GM23338 (cell line): ENCODE measurements around the gene ALG5. TPM values are rescaled to one million over a fixed set of nuclear protein-coding genes. Genes with fewer than 3 reads are reported as not detected.

ENCODE experiments used
- ATAC-seq: fragments of 200-7000 bp; cut with Tn5 transposase; 3 replicates; pipeline ENCODE4 v1.9.1; 2020
- DNase-seq: peaks from one replicate; pipeline ENCODE4 v3.0.0-alpha.2; 2015; ENCODE audit warnings: low spot score
- H2AFZ ChIP-seq: fragments of 200-600 bp; sonication (generic); 2 replicates; pipeline ENCODE4 v1.8.0; 2016; ENCODE audit warnings: antibody characterized with exemption, mild to moderate bottlenecking, moderate library complexity
- H3F3A ChIP-seq: fragments of 200-600 bp; sonication (generic); replicated peaks from 2 replicates; pipeline ENCODE4 v1.8.0; 2017; ENCODE audit warnings: antibody characterized with exemption, mixed run types, low read depth
- H3K27ac ChIP-seq: fragments of 200-600 bp; sonication (generic); 2 replicates; pipeline ENCODE4 v1.6.1; 2016; ENCODE audit warnings: low read depth
- H3K27me3 ChIP-seq: fragments of 200-600 bp; sonication (generic); 2 replicates; pipeline ENCODE4 v1.8.0; 2016; ENCODE audit warnings: mild to moderate bottlenecking, mixed run types, moderate library complexity; ENCODE audit not compliant: insufficient read depth
- H3K36me3 ChIP-seq: fragments of 200-600 bp; sonication (generic); 2 replicates; pipeline ENCODE4 v1.8.0; 2016; ENCODE audit warnings: mild to moderate bottlenecking; ENCODE audit not compliant: insufficient read depth
- H3K4me1 ChIP-seq: fragments of 200-600 bp; sonication (generic); 2 replicates; pipeline ENCODE4 v1.8.0; 2016; ENCODE audit warnings: mild to moderate bottlenecking, moderate library complexity; ENCODE audit not compliant: insufficient read depth
- H3K4me2 ChIP-seq: fragments of 200-600 bp; sonication (generic); 2 replicates; pipeline ENCODE4 v1.7.1; 2017; ENCODE audit warnings: mixed run types
- H3K4me3 ChIP-seq: fragments of 200-600 bp; sonication (generic); 2 replicates; pipeline ENCODE4 v1.6.1; 2016; ENCODE audit warnings: mixed run types
- H3K79me2 ChIP-seq: fragments of 200-600 bp; sonication (generic); replicated peaks from 2 replicates; pipeline ENCODE4 v1.8.0; 2017; ENCODE audit warnings: mild to moderate bottlenecking; ENCODE audit not compliant: insufficient read depth
- H3K9me2 ChIP-seq: fragments of 200-600 bp; sonication (generic); 2 replicates; pipeline ENCODE4 v1.8.0; 2017; ENCODE audit not compliant: insufficient read depth
- H4K20me1 ChIP-seq: fragments of 200-600 bp; sonication (generic); replicated peaks from 2 replicates; pipeline ENCODE4 v1.8.0; 2017; ENCODE audit warnings: mild to moderate bottlenecking; ENCODE audit not compliant: insufficient read depth
- H3K27ac Mint-ChIP-seq: 2 replicates; pipeline ENCODE4 v1.8.0; 2020; ENCODE audit warnings: inconsistent platforms, mild to moderate bottlenecking, moderate library complexity, mixed read lengths
- H3K27me3 Mint-ChIP-seq: 3 replicates; pipeline ENCODE4 v1.8.0; 2022; ENCODE audit warnings: low read depth, mild to moderate bottlenecking, moderate library complexity, mixed read lengths, inconsistent platforms; ENCODE audit not compliant: insufficient read depth, poor library complexity
- H3K36me3 Mint-ChIP-seq: 3 replicates; pipeline ENCODE4 v1.8.0; 2021; ENCODE audit warnings: low read depth, mild to moderate bottlenecking, inconsistent platforms, moderate library complexity, mixed read lengths
- H3K4me1 Mint-ChIP-seq: 3 replicates; pipeline ENCODE4 v1.8.0; 2020; ENCODE audit warnings: mild to moderate bottlenecking, inconsistent platforms, mixed read lengths
- H3K4me3 Mint-ChIP-seq: 3 replicates; pipeline ENCODE4 v1.8.0; 2021; ENCODE audit warnings: moderate library complexity, mild to moderate bottlenecking, inconsistent platforms, mixed read lengths
- H3K9me3 Mint-ChIP-seq: 3 replicates; pipeline ENCODE4 v1.8.0; 2020; ENCODE audit warnings: moderate library complexity, mild to moderate bottlenecking, inconsistent platforms, mixed read lengths
- CREB1 ChIP-seq: fragments of 250-450 bp; sonication (Bioruptor Pico); IDR thresholded peaks from 2 replicates; pipeline ENCODE4 v1.5.0; 2020; ENCODE audit warnings: low read depth, mild to moderate bottlenecking, moderate library complexity
- ETS1 ChIP-seq: IDR thresholded peaks from 2 replicates; pipeline ENCODE4 v1.6.1; 2016; ENCODE audit warnings: antibody characterized with exemption
- NANOG ChIP-seq: IDR thresholded peaks from 2 replicates; pipeline ENCODE4 v1.6.1; 2016; ENCODE audit warnings: antibody characterized with exemption, borderline replicate concordance
- ZNF462 ChIP-seq: fragments of 250-450 bp; sonication (Bioruptor Pico); IDR thresholded peaks from 2 replicates; pipeline ENCODE4 v1.5.0; 2020; ENCODE audit warnings: mild to moderate bottlenecking, moderate library complexity
- polyA plus RNA-seq: library from polyadenylated mRNA; unstranded; fragments of >200 nt; fragmentation: Nextera tagmentation; extraction: Ambion mirVana; gene quantifications from 2 replicates; pipeline ENCODE4 v1.2.1, GENCODE V29; 2016
- total RNA-seq: library from RNA; depleted of rRNA; stranded (reverse); fragments of >200 nt; shearing (Covaris generic); gene quantifications from 2 replicates; pipeline ENCODE4 v1.2.3, GENCODE V29; 2014

Gene ALG5
- total and polyA plus RNA-seq, 2 experiments from 2014 or later = 15.6 to 34.0 TPM

- TF ChIP-seq ZNF462 (CRISPR knock-in tag) (no peak), NANOG (no peak)
Measured at GRCh38 chr13:37029617-37030016, 30.5 kb upstream of the ALG5 start (continued).

- Mint-ChIP-seq H3K27ac (no peak overlapping the region), H3K9me3 (no peaks in the 10 kb centered on the region), H3K4me3 (no peak overlapping the region), H3K4me1 (no peaks in the 10 kb centered on the region), H3K36me3 (peaks cover 65% of the 10 kb centered on the region), H3K27me3 (no peaks in the 10 kb centered on the region)
- Histone ChIP-seq H2AFZ (no peak overlapping the region), H3K4me3 (no peak overlapping the region), H3K79me2 (no peaks in the 10 kb centered on the region), H3K4me1 (no peaks in the 10 kb centered on the region), H3F3A (no peaks in the 10 kb centered on the region), H3K27me3 (no peaks in the 10 kb centered on the region), H3K36me3 (peaks cover 68% of the 10 kb centered on the region), H3K4me2 (no peak overlapping the region), H3K9me2 (no peaks in the 10 kb centered on the region), H3K27ac (no peak overlapping the region), H4K20me1 (no peaks in the 10 kb centered on the region; the same call in 1 of the 2 replicates)
- TF ChIP-seq CREB1 (CRISPR knock-in tag) (no peak), ETS1 (no peak)
- DNase-seq (no peak), ATAC-seq (no peak)
Measured at GRCh38 chr13:37027639-37028038, 28.5 kb upstream of the ALG5 start.
